ENCODE measurements around the gene MOGAT1. TPM values are rescaled to one million over a fixed set of nuclear protein-coding genes. Genes with fewer than 3 reads are reported as not detected.

The MOGAT1 gene
- total RNA-seq, 1 experiment from 2014 or later = 0.22 TPM

- intact Hi-C loops (cut with micrococcal nuclease) = no loop called here
- no peaks in the 10 kb centered on the region for H3K36me3 ChIP-seq (ENCODE audit: control insufficient read depth in 1 of 2, insufficient read depth in 2 of 2, low read length in 2 of 2)
- H3K9me2 ChIP-seq (ENCODE audit: insufficient read depth) = no peaks in the 10 kb centered on the region
- H3K4me1 ChIP-seq (ENCODE audit: control insufficient read depth in 1 of 2, insufficient read depth in 2 of 2, low read length in 2 of 2) = peaks cover 0 to 7% of the 10 kb centered on the region in 2 experiments; a peak in 2 of 4 replicates
- no peaks in the 10 kb centered on the region for H3K27me3 ChIP-seq (ENCODE audit: insufficient read depth, low read length)
- no peak overlapping the region for H3K9ac ChIP-seq (ENCODE audit: low read length)
- H4K20me1 ChIP-seq (ENCODE audit: insufficient read depth) = no peaks in the 10 kb centered on the region
- ChIA-PET CTCF (interaction anchor here (1.0 kb wide), 1 partner anchor 371 kb away, joined by 4 read pairs; no protein-coding TSS in a partner anchor), RAD21 (ENCODE audit: low non-redundant PET in 1 of 2, low total read pairs in 2 of 2, uncharacterized antibody in 2 of 2, unreplicated experiment in 2 of 2) (no interaction called here), POLR2A (no interaction called here)
- H3K79me2 ChIP-seq (ENCODE audit: insufficient read depth, low read length) = no peaks in the 10 kb centered on the region
- no peak overlapping the region for H3K27ac ChIP-seq (ENCODE audit: low read depth, low read length)
- H3K4me2 ChIP-seq (ENCODE audit: low read length) = no peak overlapping the region
- H3K4me3 ChIP-seq (replicated peaks in 1 of 2; ENCODE audit: low read depth in 1 of 2, low read length in 2 of 2) = no peak overlapping the region
- no peak for ATAC-seq
- TF ChIP-seq POLR2AphosphoS5 (IDR thresholded peaks at IDR 0.05; ENCODE audit: low read depth, low read length) (no peak), EZH2phosphoT487 (IDR thresholded peaks at IDR 0.05; ENCODE audit: borderline replicate concordance) (no peak), SIN3A (IDR thresholded peaks at IDR 0.05; ENCODE audit: low read depth) (no peak), YY1 (IDR thresholded peaks at IDR 0.05; ENCODE audit: extremely low read depth, insufficient replicate concordance, low read depth, low read length) (no peak), POLR2A (IDR thresholded peaks at IDR 0.05; ENCODE audit: borderline replicate concordance, extremely low read depth, insufficient read depth, insufficient read length) (no peak), SRF (IDR thresholded peaks at IDR 0.05; ENCODE audit: low read depth) (no peak), ELF1 (IDR thresholded peaks at IDR 0.05; ENCODE audit: borderline replicate concordance, low read depth) (no peak), FOSL1 (IDR thresholded peaks at IDR 0.05; ENCODE audit: low read depth) (no peak), ZFX (IDR thresholded peaks at IDR 0.05) (no peak), CEBPB (IDR thresholded peaks at IDR 0.05; ENCODE audit: low read depth) (no peak), REST (IDR thresholded peaks at IDR 0.05; ENCODE audit: low read depth) (no peak), ZNF274 (IDR thresholded peaks at IDR 0.05; ENCODE audit: low read depth, low read length) (no peak), SP1 (IDR thresholded peaks at IDR 0.05; ENCODE audit: low read depth) (no peak), CBX3 (IDR thresholded peaks at IDR 0.05; ENCODE audit: low read depth) (no peak), EGR1 (IDR thresholded peaks at IDR 0.05; ENCODE audit: low read depth) (no peak), JUND (IDR thresholded peaks at IDR 0.05) (no peak)
- TF ChIP-seq, protein P1, sequence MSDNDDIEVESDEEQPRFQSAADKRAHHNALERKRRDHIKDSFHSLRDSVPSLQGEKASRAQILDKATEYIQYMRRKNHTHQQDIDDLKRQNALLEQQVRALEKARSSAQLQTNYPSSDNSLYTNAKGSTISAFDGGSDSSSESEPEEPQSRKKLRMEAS (IDR thresholded peaks at IDR 0.05) = no peak
- TF ChIP-seq, protein P2, sequence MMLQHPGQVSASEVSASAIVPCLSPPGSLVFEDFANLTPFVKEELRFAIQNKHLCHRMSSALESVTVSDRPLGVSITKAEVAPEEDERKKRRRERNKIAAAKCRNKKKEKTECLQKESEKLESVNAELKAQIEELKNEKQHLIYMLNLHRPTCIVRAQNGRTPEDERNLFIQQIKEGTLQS (IDR thresholded peaks at IDR 0.05) = no peak
- no peak for DNase-seq (ENCODE audit: low read depth, low spot score)
- H3K9me3 ChIP-seq (ENCODE audit: control insufficient read depth in 1 of 2, insufficient read depth in 1 of 2, low read depth in 1 of 2, low read length in 2 of 2) = no peaks in the 10 kb centered on the region
- BruUV-seq (replicated peaks) = no TSS peak
- no peak overlapping the region for H2AFZ ChIP-seq (ENCODE audit: low read depth, low read length, poor library complexity, severe bottlenecking)
Measured at GRCh38 chr2:222688917-222689316, 17.5 kb downstream of the MOGAT1 start.

Data from HCT116 (cell line).